GM23338 (cell line): ENCODE results near the gene GPR156. TPM values are rescaled to one million over a fixed set of nuclear protein-coding genes. Genes with fewer than 3 reads are reported as not detected.

Experiments
- ATAC-seq: fragments of 200-7000 bp; cut with Tn5 transposase; 3 replicates; pipeline ENCODE4 v1.9.1; 2020
- DNase-seq: peaks from one replicate; pipeline ENCODE4 v3.0.0-alpha.2; 2015; ENCODE audit warnings: low spot score
- H2AFZ ChIP-seq: fragments of 200-600 bp; sonication (generic); 2 replicates; pipeline ENCODE4 v1.8.0; 2016; ENCODE audit warnings: antibody characterized with exemption, mild to moderate bottlenecking, moderate library complexity
- H3F3A ChIP-seq: fragments of 200-600 bp; sonication (generic); replicated peaks from 2 replicates; pipeline ENCODE4 v1.8.0; 2017; ENCODE audit warnings: antibody characterized with exemption, mixed run types, low read depth
- H3K27ac ChIP-seq: fragments of 200-600 bp; sonication (generic); 2 replicates; pipeline ENCODE4 v1.6.1; 2016; ENCODE audit warnings: low read depth
- H3K27me3 ChIP-seq: fragments of 200-600 bp; sonication (generic); 2 replicates; pipeline ENCODE4 v1.8.0; 2016; ENCODE audit warnings: mild to moderate bottlenecking, mixed run types, moderate library complexity; ENCODE audit not compliant: insufficient read depth
- H3K36me3 ChIP-seq: fragments of 200-600 bp; sonication (generic); 2 replicates; pipeline ENCODE4 v1.8.0; 2016; ENCODE audit warnings: mild to moderate bottlenecking; ENCODE audit not compliant: insufficient read depth
- H3K4me1 ChIP-seq: fragments of 200-600 bp; sonication (generic); 2 replicates; pipeline ENCODE4 v1.8.0; 2016; ENCODE audit warnings: mild to moderate bottlenecking, moderate library complexity; ENCODE audit not compliant: insufficient read depth
- H3K4me2 ChIP-seq: fragments of 200-600 bp; sonication (generic); 2 replicates; pipeline ENCODE4 v1.7.1; 2017; ENCODE audit warnings: mixed run types
- H3K4me3 ChIP-seq: fragments of 200-600 bp; sonication (generic); 2 replicates; pipeline ENCODE4 v1.6.1; 2016; ENCODE audit warnings: mixed run types
- H3K79me2 ChIP-seq: fragments of 200-600 bp; sonication (generic); replicated peaks from 2 replicates; pipeline ENCODE4 v1.8.0; 2017; ENCODE audit warnings: mild to moderate bottlenecking; ENCODE audit not compliant: insufficient read depth
- H3K9me2 ChIP-seq: fragments of 200-600 bp; sonication (generic); 2 replicates; pipeline ENCODE4 v1.8.0; 2017; ENCODE audit not compliant: insufficient read depth
- H4K20me1 ChIP-seq: fragments of 200-600 bp; sonication (generic); replicated peaks from 2 replicates; pipeline ENCODE4 v1.8.0; 2017; ENCODE audit warnings: mild to moderate bottlenecking; ENCODE audit not compliant: insufficient read depth
- H3K27ac Mint-ChIP-seq: 2 replicates; pipeline ENCODE4 v1.8.0; 2020; ENCODE audit warnings: inconsistent platforms, mild to moderate bottlenecking, moderate library complexity, mixed read lengths
- H3K27me3 Mint-ChIP-seq: 3 replicates; pipeline ENCODE4 v1.8.0; 2022; ENCODE audit warnings: low read depth, mild to moderate bottlenecking, moderate library complexity, mixed read lengths, inconsistent platforms; ENCODE audit not compliant: insufficient read depth, poor library complexity
- H3K36me3 Mint-ChIP-seq: 3 replicates; pipeline ENCODE4 v1.8.0; 2021; ENCODE audit warnings: low read depth, mild to moderate bottlenecking, inconsistent platforms, moderate library complexity, mixed read lengths
- H3K4me1 Mint-ChIP-seq: 3 replicates; pipeline ENCODE4 v1.8.0; 2020; ENCODE audit warnings: mild to moderate bottlenecking, inconsistent platforms, mixed read lengths
- H3K4me3 Mint-ChIP-seq: 3 replicates; pipeline ENCODE4 v1.8.0; 2021; ENCODE audit warnings: moderate library complexity, mild to moderate bottlenecking, inconsistent platforms, mixed read lengths
- H3K9me3 Mint-ChIP-seq: 3 replicates; pipeline ENCODE4 v1.8.0; 2020; ENCODE audit warnings: moderate library complexity, mild to moderate bottlenecking, inconsistent platforms, mixed read lengths
- CREB1 ChIP-seq: fragments of 250-450 bp; sonication (Bioruptor Pico); IDR thresholded peaks from 2 replicates; pipeline ENCODE4 v1.5.0; 2020; ENCODE audit warnings: low read depth, mild to moderate bottlenecking, moderate library complexity
- ZNF462 ChIP-seq: fragments of 250-450 bp; sonication (Bioruptor Pico); IDR thresholded peaks from 2 replicates; pipeline ENCODE4 v1.5.0; 2020; ENCODE audit warnings: mild to moderate bottlenecking, moderate library complexity
- polyA plus RNA-seq: library from polyadenylated mRNA; unstranded; fragments of >200 nt; fragmentation: Nextera tagmentation; extraction: Ambion mirVana; gene quantifications from 2 replicates; pipeline ENCODE4 v1.2.1, GENCODE V29; 2016
- total RNA-seq: library from RNA; depleted of rRNA; stranded (reverse); fragments of >200 nt; shearing (Covaris generic); gene quantifications from 2 replicates; pipeline ENCODE4 v1.2.3, GENCODE V29; 2014
- TF ChIP-seq, protein P1 (sequence below), 2 experiments: fragments of 200-600 bp in 1 of 2; sonication (generic) in 1 of 2; conservative IDR thresholded peaks; 2 replicates each; pipeline versions ENCODE4 v1.5.1 to v1.6.1; 2016 to 2017; ENCODE audit warnings: antibody characterized with exemption in 2 of 2, low read depth in 2 of 2, mild to moderate bottlenecking in 2 of 2, moderate library complexity in 1 of 2

The GPR156 gene
- total and polyA plus RNA-seq, 2 experiments from 2014 or later, result 0.50 to 2.5 TPM

DNA sequence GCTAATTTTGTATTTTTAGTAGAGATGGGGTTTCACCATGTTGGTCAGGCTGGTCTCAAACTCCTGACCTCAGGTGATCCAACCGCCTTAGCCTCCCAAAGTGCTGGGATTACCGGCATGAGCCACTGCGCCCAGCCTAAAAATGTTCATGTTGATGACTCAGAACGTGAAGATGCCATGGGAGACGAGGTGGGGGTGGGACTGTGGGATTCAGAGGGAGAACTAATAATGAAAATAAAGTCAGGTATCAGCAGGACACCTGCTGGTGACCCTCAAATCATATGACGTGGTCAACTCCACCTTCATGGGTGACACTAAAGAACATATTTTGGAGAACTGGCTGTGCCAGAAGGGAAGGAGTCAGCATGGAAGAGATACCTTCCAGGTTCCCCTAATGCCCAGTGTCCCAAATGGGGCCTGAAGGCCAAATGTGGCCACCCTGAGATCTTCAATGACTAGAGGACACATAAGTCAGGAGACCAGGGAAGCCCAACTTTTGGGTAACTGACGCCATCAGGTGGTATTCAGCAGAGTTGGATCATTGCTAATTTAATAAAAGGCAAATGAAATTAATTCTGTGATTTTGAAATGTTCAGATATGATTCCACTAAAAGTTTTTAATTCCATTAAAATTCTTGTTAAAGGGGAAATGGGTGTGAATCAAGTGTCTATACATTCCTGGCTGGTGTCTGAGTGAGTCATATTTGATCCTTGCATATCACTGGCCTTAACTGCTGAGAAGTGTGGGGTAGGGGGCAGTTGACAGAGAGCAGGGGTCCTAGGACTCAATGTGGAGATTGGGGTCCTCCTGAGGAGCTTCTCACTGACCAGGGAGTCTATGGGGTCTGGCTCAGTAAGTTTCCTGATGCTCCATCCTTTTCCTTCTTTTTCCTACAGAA is 102.2 kb downstream of the GPR156 start:
- TF ChIP-seq, protein P1, sequence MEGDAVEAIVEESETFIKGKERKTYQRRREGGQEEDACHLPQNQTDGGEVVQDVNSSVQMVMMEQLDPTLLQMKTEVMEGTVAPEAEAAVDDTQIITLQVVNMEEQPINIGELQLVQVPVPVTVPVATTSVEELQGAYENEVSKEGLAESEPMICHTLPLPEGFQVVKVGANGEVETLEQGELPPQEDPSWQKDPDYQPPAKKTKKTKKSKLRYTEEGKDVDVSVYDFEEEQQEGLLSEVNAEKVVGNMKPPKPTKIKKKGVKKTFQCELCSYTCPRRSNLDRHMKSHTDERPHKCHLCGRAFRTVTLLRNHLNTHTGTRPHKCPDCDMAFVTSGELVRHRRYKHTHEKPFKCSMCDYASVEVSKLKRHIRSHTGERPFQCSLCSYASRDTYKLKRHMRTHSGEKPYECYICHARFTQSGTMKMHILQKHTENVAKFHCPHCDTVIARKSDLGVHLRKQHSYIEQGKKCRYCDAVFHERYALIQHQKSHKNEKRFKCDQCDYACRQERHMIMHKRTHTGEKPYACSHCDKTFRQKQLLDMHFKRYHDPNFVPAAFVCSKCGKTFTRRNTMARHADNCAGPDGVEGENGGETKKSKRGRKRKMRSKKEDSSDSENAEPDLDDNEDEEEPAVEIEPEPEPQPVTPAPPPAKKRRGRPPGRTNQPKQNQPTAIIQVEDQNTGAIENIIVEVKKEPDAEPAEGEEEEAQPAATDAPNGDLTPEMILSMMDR (conservative IDR thresholded peaks at IDR 0.05; ENCODE audit: low read depth in 2 of 2), result peak; percentile 56 to 63
- peak; percentile 64; the same call in 1 of the 2 replicates for TF ChIP-seq ZNF462 (CRISPR knock-in tag)
- no peak for TF ChIP-seq CREB1 (CRISPR knock-in tag)
- no peak; the same call in 2 of the 3 replicates for ATAC-seq
- Histone ChIP-seq H3K4me1 (no peaks in the 10 kb centered on the region), H3F3A (no peaks in the 10 kb centered on the region), H4K20me1 (no peaks in the 10 kb centered on the region), H3K4me2 (no peak overlapping the region), H3K27me3 (no peaks in the 10 kb centered on the region), H3K4me3 (no peak overlapping the region), H3K9me2 (no peaks in the 10 kb centered on the region), H3K27ac (no peak overlapping the region), H3K36me3 (no peaks in the 10 kb centered on the region), H3K79me2 (no peaks in the 10 kb centered on the region), H2AFZ (no peak overlapping the region)
- Mint-ChIP-seq H3K4me3 (no peak overlapping the region), H3K9me3 (no peaks in the 10 kb centered on the region), H3K36me3 (no peaks in the 10 kb centered on the region), H3K27me3 (peaks cover 2% of the 10 kb centered on the region), H3K4me1 (peaks cover under 1% of the 10 kb centered on the region; the same call in 1 of the 3 replicates), H3K27ac (no peak overlapping the region)
- DNase-seq, result peak; percentile 30
